ENCODE measurements around the gene S100A3. TPM values are rescaled to one million over a fixed set of nuclear protein-coding genes. Genes with fewer than 3 reads are reported as not detected.
"Not testable (repeated sequence)": the region's sequence is repeated elsewhere in the genome, so short reads cannot be mapped to it uniquely, and the experiment has no call there.

The S100A3 gene, protein sequence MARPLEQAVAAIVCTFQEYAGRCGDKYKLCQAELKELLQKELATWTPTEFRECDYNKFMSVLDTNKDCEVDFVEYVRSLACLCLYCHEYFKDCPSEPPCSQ
- 10 to 100 TPM; 10.2 to 27.5 TPM for polyA plus RNA-seq

GRCh38 chr1:153548722-153549688, at the start of gene S100A3:
TSS of gene S100A3 (minus strand) at chr1:153549258. CDS start at chr1:153548485, 773 bp downstream.
- peak within 1 kb of the TSS; percentile 57 to 72 for H3K27ac ChIP-seq (ENCODE audit: low read depth in 2 of 2, low read length in 1 of 2)
- H3K4me1 ChIP-seq (ENCODE audit: control insufficient read depth in 2 of 2, insufficient read depth in 2 of 2, low read length in 1 of 2): peaks cover 27 to 67% of the 10 kb centered on the region in 2 donors
- no peaks in the 10 kb centered on the region for H3K9me3 ChIP-seq (ENCODE audit: control insufficient read depth in 2 of 2, insufficient read depth in 1 of 2, low read depth in 1 of 2, low read length in 1 of 2)
- H3K36me3 ChIP-seq (ENCODE audit: control insufficient read depth in 2 of 2, insufficient read depth in 2 of 2, low read length in 1 of 2): peaks cover 4% of the 10 kb centered on the region in 2 donors
- no peaks in the 10 kb centered on the region for H3K27me3 ChIP-seq (ENCODE audit: control insufficient read depth in 1 of 2, insufficient read depth in 2 of 2, low read length in 2 of 2)
- 49 to 53% methylated on average over 14 of the region's 14 CpGs for WGBS, 2 donors
- H3K4me3 ChIP-seq (ENCODE audit: low read depth in 1 of 2, low read length in 2 of 2): no peak within 1 kb of the TSS

DNA sequence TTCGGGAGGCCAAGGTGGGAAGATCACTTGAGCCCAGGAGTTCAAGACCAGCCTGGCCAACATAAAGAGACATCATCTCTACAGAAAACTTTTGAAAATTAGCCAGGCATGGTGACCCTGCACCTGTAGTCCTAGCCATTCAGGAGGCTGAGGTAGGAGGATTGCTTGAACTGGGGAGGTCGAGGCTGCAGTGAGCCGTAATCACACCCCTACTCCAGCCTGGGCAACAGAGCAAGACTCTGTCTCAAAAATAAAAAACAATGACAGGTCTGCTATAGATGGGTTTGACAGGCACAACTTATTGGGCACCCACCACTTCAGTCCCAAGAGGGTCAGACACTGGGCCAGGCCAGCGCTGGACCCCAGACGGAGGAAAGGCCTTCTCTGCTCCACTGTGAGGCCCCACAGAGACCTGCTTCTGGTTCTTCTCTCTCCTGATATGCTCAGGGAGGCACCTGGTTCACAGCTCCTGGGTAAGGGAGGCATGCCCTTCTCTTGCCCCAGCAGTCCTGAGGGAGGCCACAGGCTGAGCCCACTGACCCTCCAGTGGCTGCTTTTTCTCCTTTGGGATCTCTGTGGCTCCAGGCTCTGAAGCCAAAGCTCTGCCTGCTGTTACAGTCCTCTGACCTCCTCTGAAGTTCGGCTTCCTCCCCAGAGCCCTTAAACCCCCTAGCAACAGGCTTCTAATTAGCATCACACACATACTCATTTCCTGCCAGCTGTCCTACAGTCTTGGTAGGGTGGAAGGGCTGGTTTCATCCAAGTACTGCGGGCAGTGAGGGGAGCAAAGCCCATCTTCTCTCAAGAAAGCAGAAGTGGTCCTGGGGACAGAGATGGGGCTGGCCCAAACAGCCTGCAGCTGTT, 49.5 kb upstream of the S100A3 start:
- Histone ChIP-seq H3K9me3 (ENCODE audit: control insufficient read depth in 2 of 2, insufficient read depth in 1 of 2, low read depth in 1 of 2, low read length in 1 of 2) (no peaks in the 10 kb centered on the region), H3K27me3 (ENCODE audit: control insufficient read depth in 1 of 2, insufficient read depth in 2 of 2, low read length in 2 of 2) (no peaks in the 10 kb centered on the region), H3K36me3 (ENCODE audit: control insufficient read depth in 2 of 2, insufficient read depth in 2 of 2, low read length in 1 of 2) (no peaks in the 10 kb centered on the region), H3K4me1 (ENCODE audit: control insufficient read depth in 2 of 2, insufficient read depth in 2 of 2, low read length in 1 of 2) (peaks cover 0 to 4% of the 10 kb centered on the region in 2 donors), H3K27ac (ENCODE audit: low read depth in 2 of 2, low read length in 1 of 2) (no peak overlapping the region), H3K4me3 (ENCODE audit: low read depth in 1 of 2, low read length in 2 of 2) (no peak overlapping the region)
- 75 to 78% methylated on average over 7 of the region's 7 CpGs for WGBS, 2 donors

DNA sequence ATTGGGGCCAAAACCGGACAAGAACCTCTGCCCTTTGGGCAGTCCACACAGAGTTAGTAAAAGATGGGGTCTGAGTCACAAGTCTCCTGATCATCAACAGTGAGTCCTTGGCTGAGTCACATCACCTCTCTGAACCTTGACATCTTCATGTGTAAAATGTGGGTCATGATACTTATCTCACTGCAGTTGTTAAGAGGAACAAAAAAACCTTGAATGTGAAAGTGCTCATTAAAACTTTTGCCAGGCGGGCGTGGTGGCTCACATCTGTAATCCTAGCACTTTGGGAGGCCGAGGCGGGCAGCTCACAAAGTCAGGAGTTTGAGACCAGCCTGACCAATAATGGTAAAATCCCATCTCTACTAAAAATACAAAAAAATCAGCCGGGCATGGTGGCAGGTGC, 48.1 kb upstream of the S100A3 start:
- Histone ChIP-seq H3K4me3 (ENCODE audit: low read depth in 1 of 2, low read length in 2 of 2) (no peak overlapping the region), H3K4me1 (ENCODE audit: control insufficient read depth in 2 of 2, insufficient read depth in 2 of 2, low read length in 1 of 2) (peaks cover 0 to 4% of the 10 kb centered on the region in 2 donors), H3K27me3 (ENCODE audit: control insufficient read depth in 1 of 2, insufficient read depth in 2 of 2, low read length in 2 of 2) (no peaks in the 10 kb centered on the region), H3K9me3 (ENCODE audit: control insufficient read depth in 2 of 2, insufficient read depth in 1 of 2, low read depth in 1 of 2, low read length in 1 of 2) (no peaks in the 10 kb centered on the region), H3K36me3 (ENCODE audit: control insufficient read depth in 2 of 2, insufficient read depth in 2 of 2, low read length in 1 of 2) (no peaks in the 10 kb centered on the region), H3K27ac (ENCODE audit: low read depth in 2 of 2, low read length in 1 of 2) (no peak overlapping the region)
- WGBS, 2 donors: 86% methylated on average over 6 of the region's 6 CpGs

DNA sequence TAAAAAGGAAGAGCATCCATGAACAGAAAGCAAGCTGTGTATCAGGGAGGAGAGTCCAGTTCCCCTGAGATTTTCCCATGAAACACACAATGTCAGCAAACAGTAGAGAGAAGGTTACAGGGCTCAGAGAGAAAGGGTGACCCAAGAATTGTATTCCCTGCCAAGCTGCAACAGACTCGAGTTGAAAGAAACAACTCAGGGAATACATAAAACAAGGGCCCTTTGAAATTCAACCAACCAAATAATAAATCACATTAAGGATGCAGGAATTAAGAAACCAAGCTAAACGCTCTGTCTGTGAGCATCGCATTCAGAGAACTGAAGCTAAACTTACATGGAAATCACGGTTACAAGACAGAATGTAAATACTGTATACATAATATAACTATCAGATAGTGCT, 43.7 kb upstream of the S100A3 start:
- H3K27ac ChIP-seq (ENCODE audit: low read depth in 2 of 2, low read length in 1 of 2): no peak overlapping the region
- no peaks in the 10 kb centered on the region for H3K36me3 ChIP-seq (ENCODE audit: control insufficient read depth in 2 of 2, insufficient read depth in 2 of 2, low read length in 1 of 2)
- H3K4me3 ChIP-seq (ENCODE audit: low read depth in 1 of 2, low read length in 2 of 2): no peak overlapping the region
- H3K4me1 ChIP-seq (ENCODE audit: control insufficient read depth in 2 of 2, insufficient read depth in 2 of 2, low read length in 1 of 2): peaks cover 0 to 2% of the 10 kb centered on the region in 2 donors
- H3K9me3 ChIP-seq (ENCODE audit: control insufficient read depth in 2 of 2, insufficient read depth in 1 of 2, low read depth in 1 of 2, low read length in 1 of 2): no peaks in the 10 kb centered on the region
- H3K27me3 ChIP-seq (ENCODE audit: control insufficient read depth in 1 of 2, insufficient read depth in 2 of 2, low read length in 2 of 2): no peaks in the 10 kb centered on the region
- WGBS, 2 donors: 51 to 59% methylated on average over 4 of the region's 4 CpGs

DNA sequence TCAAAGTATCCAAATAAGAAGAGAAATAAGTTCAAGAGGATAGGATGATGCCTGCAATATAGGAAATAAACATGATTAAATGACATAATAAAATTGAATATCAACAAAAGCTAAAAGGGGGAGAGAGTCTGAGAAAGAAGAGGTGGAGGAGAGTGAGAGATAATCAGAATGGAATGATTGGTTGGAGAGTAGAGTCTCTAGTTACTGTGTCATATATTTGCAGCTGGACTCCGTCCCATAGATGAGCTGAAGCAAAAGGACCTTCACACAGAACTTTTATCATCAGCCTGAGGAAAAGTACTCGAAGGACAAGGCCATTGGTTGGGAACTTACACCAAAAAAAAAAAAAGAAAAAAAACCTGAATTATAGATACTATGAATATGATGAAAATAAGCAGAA, 39.4 kb upstream of the S100A3 start:
- Histone ChIP-seq H3K27ac (ENCODE audit: low read depth in 2 of 2, low read length in 1 of 2) (no peak overlapping the region), H3K9me3 (ENCODE audit: control insufficient read depth in 2 of 2, insufficient read depth in 1 of 2, low read depth in 1 of 2, low read length in 1 of 2) (no peaks in the 10 kb centered on the region), H3K36me3 (ENCODE audit: control insufficient read depth in 2 of 2, insufficient read depth in 2 of 2, low read length in 1 of 2) (no peaks in the 10 kb centered on the region), H3K4me1 (ENCODE audit: control insufficient read depth in 2 of 2, insufficient read depth in 2 of 2, low read length in 1 of 2) (no peaks in the 10 kb centered on the region), H3K4me3 (ENCODE audit: low read depth in 1 of 2, low read length in 2 of 2) (no peak overlapping the region), H3K27me3 (ENCODE audit: control insufficient read depth in 1 of 2, insufficient read depth in 2 of 2, low read length in 2 of 2) (no peaks in the 10 kb centered on the region)
- 90 to 92% methylated on average over 2 of the region's 2 CpGs for WGBS, 2 donors

DNA sequence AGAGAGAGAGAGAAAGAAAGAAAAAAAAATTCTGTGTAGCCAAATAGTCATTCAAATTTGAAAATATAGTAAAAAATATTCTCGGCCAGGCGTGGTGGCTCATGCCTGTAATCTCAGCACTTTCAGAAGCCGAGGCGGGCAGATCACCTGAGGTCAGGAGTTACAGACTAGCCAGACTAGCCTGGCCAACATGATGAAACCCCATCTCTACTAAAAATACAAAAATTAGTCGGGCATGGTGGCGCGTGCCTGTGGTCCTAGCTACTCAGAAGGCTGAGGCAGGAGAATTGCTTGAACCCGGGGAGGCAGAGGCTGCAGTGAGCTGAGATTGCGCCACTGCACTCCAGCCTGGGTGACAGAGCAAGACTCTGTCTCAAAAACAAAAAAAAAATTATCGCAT, 39.0 kb upstream of the S100A3 start:
- H3K4me3 ChIP-seq (ENCODE audit: low read depth in 1 of 2, low read length in 2 of 2); H3K27me3 ChIP-seq (ENCODE audit: control insufficient read depth in 1 of 2, insufficient read depth in 2 of 2, low read length in 2 of 2); H3K27ac ChIP-seq (ENCODE audit: low read depth in 2 of 2, low read length in 1 of 2); H3K36me3 ChIP-seq (ENCODE audit: control insufficient read depth in 2 of 2, insufficient read depth in 2 of 2, low read length in 1 of 2); H3K9me3 ChIP-seq (ENCODE audit: control insufficient read depth in 2 of 2, insufficient read depth in 1 of 2, low read depth in 1 of 2, low read length in 1 of 2); H3K4me1 ChIP-seq (ENCODE audit: control insufficient read depth in 2 of 2, insufficient read depth in 2 of 2, low read length in 1 of 2): not testable (repeated sequence)
- WGBS, 2 donors: 95% methylated on average over 10 of the region's 10 CpGs

DNA sequence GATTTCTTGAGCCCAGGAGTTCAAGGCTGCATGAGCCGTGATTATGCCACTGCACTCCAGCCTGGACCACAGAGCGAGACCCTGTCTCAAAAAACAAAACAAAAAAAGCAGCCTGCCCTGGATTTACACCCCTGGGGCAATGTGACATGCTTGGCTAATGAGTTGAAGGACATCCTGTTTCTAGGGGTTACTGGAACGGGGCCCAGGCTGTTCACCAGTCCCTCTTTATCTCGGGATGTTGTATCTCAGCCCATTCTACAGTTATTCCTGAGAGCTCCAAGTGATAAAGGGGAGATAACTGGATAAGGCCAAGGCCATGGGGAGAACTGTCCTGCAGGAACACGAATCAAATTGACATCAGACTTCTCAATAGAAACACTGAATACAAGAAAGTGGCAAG, 38.3 kb upstream of the S100A3 start:
- H3K4me1 ChIP-seq (ENCODE audit: control insufficient read depth in 2 of 2, insufficient read depth in 2 of 2, low read length in 1 of 2): no peaks in the 10 kb centered on the region
- H3K4me3 ChIP-seq (ENCODE audit: low read depth in 1 of 2, low read length in 2 of 2): no peak overlapping the region
- no peaks in the 10 kb centered on the region for H3K36me3 ChIP-seq (ENCODE audit: control insufficient read depth in 2 of 2, insufficient read depth in 2 of 2, low read length in 1 of 2)
- no peaks in the 10 kb centered on the region for H3K9me3 ChIP-seq (ENCODE audit: control insufficient read depth in 2 of 2, insufficient read depth in 1 of 2, low read depth in 1 of 2, low read length in 1 of 2)
- no peaks in the 10 kb centered on the region for H3K27me3 ChIP-seq (ENCODE audit: control insufficient read depth in 1 of 2, insufficient read depth in 2 of 2, low read length in 2 of 2)
- 59 to 69% methylated on average over 5 of the region's 5 CpGs for WGBS, 2 donors
- no peak overlapping the region for H3K27ac ChIP-seq (ENCODE audit: low read depth in 2 of 2, low read length in 1 of 2)

DNA sequence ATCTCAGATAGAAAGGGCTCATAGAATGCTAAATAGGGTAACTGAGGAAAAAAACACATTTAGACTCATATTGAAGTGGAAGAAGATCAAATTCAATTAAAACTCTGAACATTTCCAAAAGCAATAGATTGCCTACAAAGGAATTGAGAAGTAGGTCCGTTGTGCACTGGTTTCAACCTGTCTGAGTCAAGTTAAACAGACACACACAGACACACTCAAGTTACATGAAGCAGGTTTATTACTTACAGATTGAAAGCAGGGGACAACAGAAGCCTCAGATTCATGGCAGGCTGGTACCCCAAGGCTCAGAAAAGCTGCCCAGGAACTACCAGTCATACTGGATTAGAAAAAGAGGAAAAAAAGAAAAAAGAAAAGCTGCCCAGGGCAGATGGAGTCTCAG, 37.3 kb upstream of the S100A3 start:
- Histone ChIP-seq H3K27ac (ENCODE audit: low read depth in 2 of 2, low read length in 1 of 2) (no peak overlapping the region), H3K9me3 (ENCODE audit: control insufficient read depth in 2 of 2, insufficient read depth in 1 of 2, low read depth in 1 of 2, low read length in 1 of 2) (no peaks in the 10 kb centered on the region), H3K4me3 (ENCODE audit: low read depth in 1 of 2, low read length in 2 of 2) (no peak overlapping the region), H3K27me3 (ENCODE audit: control insufficient read depth in 1 of 2, insufficient read depth in 2 of 2, low read length in 2 of 2) (no peaks in the 10 kb centered on the region), H3K36me3 (ENCODE audit: control insufficient read depth in 2 of 2, insufficient read depth in 2 of 2, low read length in 1 of 2) (no peaks in the 10 kb centered on the region), H3K4me1 (ENCODE audit: control insufficient read depth in 2 of 2, insufficient read depth in 2 of 2, low read length in 1 of 2) (no peaks in the 10 kb centered on the region)
- WGBS, 2 donors: 48 to 56% methylated on average over 1 of the region's 1 CpG

DNA sequence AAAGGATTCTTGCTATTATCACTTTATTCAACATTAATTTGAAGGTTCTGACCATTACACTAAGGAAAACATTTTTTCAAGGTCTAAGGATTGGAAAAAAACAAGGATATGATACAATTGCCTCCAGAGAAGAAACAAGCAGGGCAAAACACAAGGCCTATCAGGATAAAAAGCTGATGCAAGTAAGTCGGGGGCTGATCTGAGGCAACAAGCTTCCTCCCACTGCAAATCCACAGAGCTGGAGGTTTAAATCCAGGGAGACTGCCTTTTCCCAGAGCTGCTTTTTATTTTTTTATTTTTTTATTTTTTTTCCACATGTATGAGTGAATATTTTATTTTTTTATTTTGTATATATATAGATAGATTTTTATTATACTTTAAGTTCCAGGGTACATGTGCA, 35.9 kb upstream of the S100A3 start:
- 86 to 93% methylated on average over 1 of the region's 1 CpG for WGBS, 2 donors
- Histone ChIP-seq H3K36me3 (ENCODE audit: control insufficient read depth in 2 of 2, insufficient read depth in 2 of 2, low read length in 1 of 2) (no peaks in the 10 kb centered on the region), H3K4me1 (ENCODE audit: control insufficient read depth in 2 of 2, insufficient read depth in 2 of 2, low read length in 1 of 2) (no peaks in the 10 kb centered on the region)

More for the DNA sequence above, 35.9 kb upstream of the S100A3 start:
- no peak overlapping the region for H3K4me3 ChIP-seq (ENCODE audit: low read depth in 1 of 2, low read length in 2 of 2)
- no peak overlapping the region for H3K27ac ChIP-seq (ENCODE audit: low read depth in 2 of 2, low read length in 1 of 2)
- H3K9me3 ChIP-seq (ENCODE audit: control insufficient read depth in 2 of 2, insufficient read depth in 1 of 2, low read depth in 1 of 2, low read length in 1 of 2): no peaks in the 10 kb centered on the region
- no peaks in the 10 kb centered on the region for H3K27me3 ChIP-seq (ENCODE audit: control insufficient read depth in 1 of 2, insufficient read depth in 2 of 2, low read length in 2 of 2)

Data from esophagus (tissue), 2 donors.